HG03103 (cell line): ENCODE measurements around the gene CD83.
"Not testable (repeated sequence)": the region's sequence is repeated elsewhere in the genome, so short reads cannot be mapped to it uniquely, and the experiment has no call there.

Experiments
- ATAC-seq: cut with Tn5 transposase; IDR thresholded peaks from one replicate; pipeline ENCODE4 v1.9.1; 2021; ENCODE audit warnings: low read depth; ENCODE audit not compliant: unreplicated experiment

CD83 gene, protein sequence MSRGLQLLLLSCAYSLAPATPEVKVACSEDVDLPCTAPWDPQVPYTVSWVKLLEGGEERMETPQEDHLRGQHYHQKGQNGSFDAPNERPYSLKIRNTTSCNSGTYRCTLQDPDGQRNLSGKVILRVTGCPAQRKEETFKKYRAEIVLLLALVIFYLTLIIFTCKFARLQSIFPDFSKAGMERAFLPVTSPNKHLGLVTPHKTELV

GRCh38 chr6:14117158-14118090 is at the start of gene CD83:
Gene CD83, plus strand, starts transcription at chr6:14117772. Its CDS starts 40 bp downstream, at chr6:14117812.
- peak; percentile 45 for ATAC-seq

- ATAC-seq = no peak
Observed at GRCh38 chr6:14068133-14068532, 49.4 kb upstream of the CD83 start.

DNA sequence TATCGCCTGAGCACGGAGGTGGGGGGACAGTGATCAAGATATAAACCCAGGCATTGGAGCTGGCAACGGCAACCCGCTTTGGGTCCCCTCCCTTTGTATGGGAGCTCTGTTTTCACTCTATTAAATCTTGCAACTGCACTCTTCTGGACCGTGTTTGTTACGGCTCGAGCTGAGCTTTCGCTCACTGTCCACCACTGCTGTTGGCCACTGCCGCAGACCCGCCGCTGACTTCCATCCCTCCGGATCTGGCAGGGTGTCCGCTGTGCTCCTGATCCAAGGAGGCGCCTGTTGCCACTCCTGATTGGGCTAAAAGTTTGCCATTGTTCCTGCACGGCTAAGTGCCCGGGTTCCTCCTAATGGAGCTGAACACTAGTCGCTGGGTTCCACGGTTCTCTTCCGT is 48.9 kb upstream of the CD83 start:
- no peak for ATAC-seq

GRCh38 chr6:14070457-14070856 is 47.1 kb upstream of the CD83 start:
- ATAC-seq = no peak

GRCh38 chr6:14072084-14072483 is 45.5 kb upstream of the CD83 start:
- ATAC-seq = no peak

GRCh38 chr6:14073561-14074354 is 43.8 kb upstream of the CD83 start:
- not testable (repeated sequence) for ATAC-seq

GRCh38 chr6:14074476-14075094 is 43.0 kb upstream of the CD83 start:
- no peak for ATAC-seq

GRCh38 chr6:14075095-14075503 is 42.5 kb upstream of the CD83 start:
- peak; percentile 63 for ATAC-seq

DNA sequence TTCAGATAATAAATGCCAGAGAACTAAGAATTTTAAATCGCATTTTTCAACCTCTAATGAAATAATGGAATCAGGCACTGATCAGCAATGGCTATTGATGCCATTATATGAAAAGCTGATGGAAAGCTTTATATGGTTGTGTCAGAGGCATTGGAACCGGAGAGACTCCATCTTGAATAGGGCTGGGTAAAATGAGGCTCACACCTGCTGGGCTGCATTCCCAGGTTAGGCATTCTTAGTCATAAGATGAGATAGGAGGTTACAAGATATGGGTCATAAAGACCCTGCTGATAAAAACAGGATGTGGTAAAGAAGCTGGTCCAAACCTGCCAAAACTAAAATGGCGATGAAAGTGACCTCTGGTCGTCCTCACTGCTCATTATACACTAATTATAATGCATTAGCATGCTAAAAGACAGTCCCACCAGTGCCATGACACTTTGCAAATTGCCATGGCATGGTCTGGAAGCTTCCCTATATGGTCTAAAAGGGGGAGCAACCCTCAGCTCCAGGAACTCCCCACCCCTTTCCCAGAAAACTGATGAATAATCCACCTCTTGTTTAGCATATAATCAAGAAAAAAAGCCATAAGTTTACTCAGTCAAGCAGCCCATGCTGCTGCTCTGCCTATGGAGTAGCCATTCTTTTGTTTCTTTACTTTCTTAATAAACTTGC is 40.2 kb upstream of the CD83 start:
- no peak for ATAC-seq

- no peak for ATAC-seq
Observed at GRCh38 chr6:14079433-14079832, 38.1 kb upstream of the CD83 start.

GRCh38 chr6:14079971-14080370 is 37.6 kb upstream of the CD83 start:
- ATAC-seq = no peak

DNA sequence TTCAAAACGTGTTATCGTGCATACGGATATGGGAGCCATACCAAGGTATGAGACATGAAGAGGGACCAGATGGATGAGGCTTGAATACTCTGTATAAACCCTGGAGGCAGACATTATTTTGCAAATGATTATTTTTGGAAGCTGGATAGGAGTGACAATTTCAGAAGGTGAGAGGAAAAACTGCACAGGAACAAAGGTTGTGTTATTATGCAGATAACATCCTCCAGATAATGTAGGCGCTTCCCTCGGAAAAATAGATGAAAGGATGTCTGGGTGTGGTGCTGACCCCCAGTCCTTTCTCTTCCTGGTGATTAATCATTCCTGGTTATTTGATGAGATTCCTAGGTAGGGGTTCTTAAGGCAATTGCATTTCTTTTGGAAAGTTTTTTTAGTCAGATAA is 36.4 kb upstream of the CD83 start:
- no peak for ATAC-seq

GRCh38 chr6:14082771-14083170 is 34.8 kb upstream of the CD83 start:
- ATAC-seq = no peak

DNA sequence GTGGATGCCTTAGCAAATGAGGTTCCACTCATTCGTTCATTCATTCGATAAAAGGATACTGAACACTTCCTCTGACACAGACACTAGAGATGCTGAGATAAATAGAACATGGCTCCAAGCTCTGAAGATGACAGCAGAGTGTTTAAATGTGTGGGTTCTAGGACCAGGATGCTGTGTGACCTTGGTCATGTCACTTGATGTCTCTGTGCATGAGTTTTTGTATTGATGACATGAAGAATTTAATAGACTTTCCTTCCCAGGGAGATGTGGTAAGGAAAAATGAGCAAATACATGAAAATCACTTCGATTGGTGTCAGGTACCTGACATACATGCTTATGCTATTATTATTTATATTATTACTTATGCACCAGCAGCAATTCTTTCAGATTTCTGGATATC is 34.3 kb upstream of the CD83 start:
- ATAC-seq = no peak

- no peak for ATAC-seq
Observed at GRCh38 chr6:14083751-14084150, 33.8 kb upstream of the CD83 start.

DNA sequence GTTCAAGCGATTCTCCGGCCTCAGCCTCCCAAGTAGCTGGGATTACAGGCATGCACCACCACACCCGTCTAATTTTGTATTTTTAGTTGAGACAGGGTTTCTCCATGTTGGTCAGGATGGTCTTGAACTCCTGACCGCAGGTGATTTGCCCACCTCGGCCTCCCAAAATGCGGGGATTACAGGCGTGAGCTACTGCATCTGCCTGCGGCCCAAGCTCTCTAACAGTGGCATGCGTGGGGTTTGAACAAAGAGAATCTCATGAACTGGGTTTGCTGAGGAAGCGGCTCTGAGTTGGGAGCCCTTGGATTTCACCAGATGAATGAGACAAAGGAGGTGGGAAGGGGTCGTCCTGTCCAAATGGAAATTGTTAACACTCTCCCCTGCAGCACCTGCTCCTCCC is 33.2 kb upstream of the CD83 start:
- no peak for ATAC-seq

- ATAC-seq = no peak
Observed at GRCh38 chr6:14085176-14085787, 32.3 kb upstream of the CD83 start.

DNA sequence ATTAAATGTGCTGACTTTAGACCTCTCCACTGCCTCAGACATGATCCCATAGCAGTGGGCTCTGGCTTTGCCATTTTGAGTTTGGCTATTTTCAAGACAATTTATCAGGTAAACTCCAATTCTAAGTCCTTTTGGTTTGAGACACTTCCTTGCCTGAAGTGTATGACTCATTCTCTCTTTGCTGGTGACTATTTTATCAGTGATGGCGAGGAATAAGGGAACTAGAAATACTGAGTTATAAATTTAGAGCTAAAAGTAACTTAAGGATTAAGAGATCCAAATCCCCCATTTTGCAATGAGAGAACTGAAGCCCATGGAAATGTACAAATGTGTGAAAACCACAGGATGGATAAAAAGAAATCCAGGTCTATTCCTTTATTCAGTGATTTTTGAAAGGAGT is 30.9 kb upstream of the CD83 start:
- ATAC-seq = no peak

GRCh38 chr6:14088600-14089192 is 28.9 kb upstream of the CD83 start:
- no peak for ATAC-seq
